ENCODE measurements around the gene BCHE.

Gene BCHE

DNA sequence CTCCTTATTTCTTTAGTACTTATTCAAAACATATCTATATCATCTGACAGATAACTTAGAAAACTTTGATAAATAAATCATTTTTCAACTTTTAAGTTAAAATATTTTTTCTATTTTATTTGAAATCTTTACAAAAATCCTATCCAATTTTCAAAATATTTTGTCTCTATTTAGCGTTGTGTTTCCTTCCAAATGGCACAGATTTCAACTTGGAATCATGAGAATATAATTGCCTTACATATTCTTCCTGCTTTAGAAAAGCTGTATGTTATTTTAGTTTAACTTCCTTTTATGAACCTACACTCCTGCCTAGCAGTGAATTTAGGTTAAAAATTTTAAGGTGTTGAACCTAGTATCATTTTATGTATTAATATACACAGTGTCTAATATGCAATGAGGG is 38.2 kb downstream of the BCHE start:
- H3K9me3 Mint-ChIP-seq: no peaks in the 10 kb centered on the region
- no peaks in the 10 kb centered on the region for H3K27me3 Mint-ChIP-seq (ENCODE audit: low read depth, poor library complexity)
- no peak for DNase-seq
- H3K4me1 Mint-ChIP-seq: peaks cover 15% of the 10 kb centered on the region
- no peak overlapping the region for H3K4me3 Mint-ChIP-seq
- TF ChIP-seq, protein P1, sequence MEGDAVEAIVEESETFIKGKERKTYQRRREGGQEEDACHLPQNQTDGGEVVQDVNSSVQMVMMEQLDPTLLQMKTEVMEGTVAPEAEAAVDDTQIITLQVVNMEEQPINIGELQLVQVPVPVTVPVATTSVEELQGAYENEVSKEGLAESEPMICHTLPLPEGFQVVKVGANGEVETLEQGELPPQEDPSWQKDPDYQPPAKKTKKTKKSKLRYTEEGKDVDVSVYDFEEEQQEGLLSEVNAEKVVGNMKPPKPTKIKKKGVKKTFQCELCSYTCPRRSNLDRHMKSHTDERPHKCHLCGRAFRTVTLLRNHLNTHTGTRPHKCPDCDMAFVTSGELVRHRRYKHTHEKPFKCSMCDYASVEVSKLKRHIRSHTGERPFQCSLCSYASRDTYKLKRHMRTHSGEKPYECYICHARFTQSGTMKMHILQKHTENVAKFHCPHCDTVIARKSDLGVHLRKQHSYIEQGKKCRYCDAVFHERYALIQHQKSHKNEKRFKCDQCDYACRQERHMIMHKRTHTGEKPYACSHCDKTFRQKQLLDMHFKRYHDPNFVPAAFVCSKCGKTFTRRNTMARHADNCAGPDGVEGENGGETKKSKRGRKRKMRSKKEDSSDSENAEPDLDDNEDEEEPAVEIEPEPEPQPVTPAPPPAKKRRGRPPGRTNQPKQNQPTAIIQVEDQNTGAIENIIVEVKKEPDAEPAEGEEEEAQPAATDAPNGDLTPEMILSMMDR (IDR thresholded peaks at IDR 0.05): no peak
- H3K27ac Mint-ChIP-seq: no peak overlapping the region
- H3K36me3 Mint-ChIP-seq (ENCODE audit: low read depth): no peaks in the 10 kb centered on the region

- no peak for DNase-seq
- no peak overlapping the region for H3K27ac Mint-ChIP-seq
- TF ChIP-seq, protein P1 (IDR thresholded peaks at IDR 0.05): no peak
- no peak overlapping the region for H3K4me3 Mint-ChIP-seq
- H3K36me3 Mint-ChIP-seq (ENCODE audit: low read depth): no peaks in the 10 kb centered on the region
- H3K4me1 Mint-ChIP-seq: peaks cover 15% of the 10 kb centered on the region
- no peaks in the 10 kb centered on the region for H3K9me3 Mint-ChIP-seq
- H3K27me3 Mint-ChIP-seq (ENCODE audit: low read depth, poor library complexity): no peaks in the 10 kb centered on the region
Measured at GRCh38 chr3:165797551-165797950, 39.7 kb downstream of the BCHE start.

DNA sequence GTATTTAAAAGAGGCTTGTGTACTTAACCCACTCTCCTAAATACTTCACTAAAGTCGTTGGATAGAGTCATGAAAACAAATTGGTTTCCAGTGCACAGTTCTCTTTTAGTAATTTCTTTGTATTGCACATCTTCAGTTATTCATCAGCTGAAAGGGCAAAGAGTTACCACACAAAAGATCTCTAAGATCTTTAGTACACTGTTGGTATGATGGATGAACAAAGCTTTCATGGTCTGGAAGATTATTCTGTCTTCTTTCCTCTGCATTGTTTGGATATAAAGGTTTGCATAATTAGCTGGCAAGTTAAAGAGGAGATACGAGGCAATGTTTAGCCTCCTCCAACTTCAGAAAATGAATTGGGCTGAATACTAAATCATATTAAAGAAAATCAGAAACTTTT is 40.5 kb downstream of the BCHE start:
- Mint-ChIP-seq H3K27me3 (ENCODE audit: low read depth, poor library complexity) (no peaks in the 10 kb centered on the region), H3K4me1 (peaks cover 9% of the 10 kb centered on the region)
- DNase-seq: no peak

DNA sequence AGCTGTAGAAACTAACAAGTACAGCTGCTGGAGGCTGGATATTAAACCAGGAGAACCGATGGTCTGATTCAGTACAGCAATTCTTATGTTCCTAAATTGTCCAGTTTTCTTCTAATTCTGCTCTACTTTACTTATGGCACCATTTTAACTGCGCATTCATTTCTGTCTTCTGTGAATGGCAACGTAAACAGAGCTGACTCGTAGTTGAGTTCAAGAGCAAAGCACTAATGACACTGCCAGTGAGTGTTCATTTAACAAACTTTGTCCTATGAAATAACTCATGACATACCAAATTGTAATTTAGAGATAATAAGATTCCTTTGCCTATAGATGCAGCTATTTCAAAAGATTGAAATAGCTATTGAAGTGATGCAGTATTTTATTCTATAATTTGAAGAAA is 48.7 kb downstream of the BCHE start:
- Mint-ChIP-seq H3K4me1 (no peaks in the 10 kb centered on the region), H3K27me3 (ENCODE audit: low read depth, poor library complexity) (no peaks in the 10 kb centered on the region)
- TF ChIP-seq, protein P1 (IDR thresholded peaks at IDR 0.05): no peak

More for the DNA sequence above, 40.5 kb downstream of the BCHE start:
- H3K4me3 Mint-ChIP-seq: no peak overlapping the region
- H3K36me3 Mint-ChIP-seq (ENCODE audit: low read depth): no peaks in the 10 kb centered on the region
- TF ChIP-seq, protein P1 (IDR thresholded peaks at IDR 0.05): no peak
- no peaks in the 10 kb centered on the region for H3K9me3 Mint-ChIP-seq
- H3K27ac Mint-ChIP-seq: no peak overlapping the region

DNA sequence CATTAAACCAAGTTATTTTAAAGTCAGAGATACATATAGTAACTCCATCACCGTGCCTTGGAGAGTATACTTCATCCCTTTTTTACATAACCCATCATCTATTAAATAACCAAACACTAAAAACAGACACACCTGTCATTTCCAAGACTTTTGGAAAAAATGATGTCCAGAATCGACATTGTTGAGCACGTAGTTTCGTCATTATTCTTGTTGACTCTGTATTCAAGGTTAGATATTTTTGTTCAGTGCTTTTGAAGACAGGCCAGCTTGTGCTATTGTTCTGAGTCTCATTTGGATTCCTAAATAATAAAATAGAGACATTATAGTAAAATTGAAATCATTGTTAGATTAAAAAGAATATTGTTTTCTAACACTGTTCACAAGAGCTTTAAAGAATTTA is 51.2 kb downstream of the BCHE start:
- DNase-seq: no peak
- H3K27ac Mint-ChIP-seq: no peak overlapping the region
- H3K27me3 Mint-ChIP-seq (ENCODE audit: low read depth, poor library complexity): no peaks in the 10 kb centered on the region
- no peak overlapping the region for H3K4me3 Mint-ChIP-seq
- H3K4me1 Mint-ChIP-seq: no peaks in the 10 kb centered on the region
- H3K36me3 Mint-ChIP-seq (ENCODE audit: low read depth): peaks cover 4% of the 10 kb centered on the region
- H3K9me3 Mint-ChIP-seq: no peaks in the 10 kb centered on the region
- TF ChIP-seq, protein P1 (IDR thresholded peaks at IDR 0.05): no peak

More for the DNA sequence above, 48.7 kb downstream of the BCHE start:
- no peak for DNase-seq
- H3K4me3 Mint-ChIP-seq: no peak overlapping the region
- no peaks in the 10 kb centered on the region for H3K9me3 Mint-ChIP-seq
- H3K27ac Mint-ChIP-seq: no peak overlapping the region
- peaks cover 4% of the 10 kb centered on the region for H3K36me3 Mint-ChIP-seq (ENCODE audit: low read depth)

DNA sequence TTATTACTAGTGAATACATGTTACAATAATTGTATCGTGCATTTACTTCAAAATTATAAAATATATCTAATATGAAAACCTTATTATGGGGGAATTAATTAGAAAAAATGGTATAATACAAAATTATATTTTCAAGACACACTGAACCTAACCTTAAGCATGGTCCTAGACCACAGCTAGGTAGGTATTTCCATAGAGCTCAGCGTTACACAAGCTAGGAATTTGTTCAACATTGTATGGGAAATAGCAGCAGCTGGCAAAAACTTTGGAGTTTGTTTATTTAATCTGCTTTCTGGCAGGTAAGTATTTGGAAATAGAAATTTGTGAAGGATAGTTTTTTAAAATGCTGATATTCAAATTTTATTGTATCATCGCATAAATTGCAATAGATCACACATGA is 52.9 kb downstream of the BCHE start:
- no peak for DNase-seq
- Mint-ChIP-seq H3K36me3 (ENCODE audit: low read depth) (no peaks in the 10 kb centered on the region), H3K27me3 (ENCODE audit: low read depth, poor library complexity) (no peaks in the 10 kb centered on the region), H3K9me3 (peaks cover 10% of the 10 kb centered on the region), H3K4me3 (no peak overlapping the region), H3K27ac (no peak overlapping the region), H3K4me1 (no peaks in the 10 kb centered on the region)
- TF ChIP-seq, protein P1 (IDR thresholded peaks at IDR 0.05): no peak
